Thyroid gland (tissue), 4 donors: ENCODE results near the gene ATP2A3. TPM values are rescaled to one million over a fixed set of nuclear protein-coding genes. Genes with fewer than 3 reads are reported as not detected.

Source experiments
- DNase-seq, 2 donors: peaks; one replicate each; pipeline ENCODE4 v3.0.0-alpha.2; 2019
- H3K27ac ChIP-seq, 3 donors: fragments of 200-600 bp; sonication (generic); 1 replicate in 2 of 3; 2 replicates in 1 of 3; pipeline ENCODE4 v1.5.1; 2016 to 2019; ENCODE audit warnings: mild to moderate bottlenecking in 1 of 3, moderate library complexity in 1 of 3
- H3K27me3 ChIP-seq: fragments of 200-600 bp; sonication (generic); one replicate; pipeline ENCODE4 v1.5.1; 2019
- H3K36me3 ChIP-seq, 2 donors: fragments of 200-600 bp; sonication (generic); one replicate each; pipeline ENCODE4 v1.5.1; 2016 to 2019
- H3K4me1 ChIP-seq, 2 donors: fragments of 200-600 bp; sonication (generic); one replicate each; pipeline ENCODE4 v1.5.1; 2017 to 2019
- H3K4me3 ChIP-seq, 3 donors: fragments of 200-600 bp; sonication (generic); replicated peaks in 1 of 3; 1 replicate in 2 of 3; 2 replicates in 1 of 3; pipeline ENCODE4 v1.5.1; 2016; ENCODE audit warnings: mild to moderate bottlenecking in 1 of 3
- H3K9me3 ChIP-seq: fragments of 200-600 bp; sonication (generic); one replicate; pipeline ENCODE4 v1.5.1; 2017
- POLR2A ChIP-seq, 2 donors: fragments of 450-650 bp; IDR thresholded peaks; one replicate each; pipeline ENCODE4 v1.6.1; 2017; ENCODE audit warnings: antibody characterized with exemption in 2 of 2, mild to moderate bottlenecking in 2 of 2, moderate library complexity in 1 of 2
- WGBS, 2 donors: methylation state at CpG; one replicate each; pipeline ENCODE4 v1.1.5; 2017; 5-methylcytosine and 5-hydroxymethylcytosine counted together
- intact Hi-C: fragments of 100-400 bp; cut with DNase I; formaldehyde crosslinking; loops from one replicate; pipeline ENCODE4 v1.15.1; 2023
- total RNA-seq, 4 donors: library from RNA; depleted of rRNA; stranded (reverse); fragments of >200 nt; gene quantifications; one replicate each; pipeline ENCODE4 v1.2.3, GENCODE V29; 2016
- TF ChIP-seq, protein P1 (sequence below), 6 experiments: fragments of 200-600 bp in 3 of 6; fragments of 450-650 bp in 3 of 6; sonication (generic) in 3 of 6; IDR thresholded peaks; one replicate each; pipeline ENCODE4 v1.5.1; 2016 to 2019; ENCODE audit warnings: antibody characterized with exemption in 6 of 6, mild to moderate bottlenecking in 2 of 6, inconsistent platforms in 1 of 6, moderate library complexity in 1 of 6

ATP2A3 gene
- total RNA-seq, 4 donors from 2014 or later: 6.9 to 18.6 (median 9.1) TPM

DNA sequence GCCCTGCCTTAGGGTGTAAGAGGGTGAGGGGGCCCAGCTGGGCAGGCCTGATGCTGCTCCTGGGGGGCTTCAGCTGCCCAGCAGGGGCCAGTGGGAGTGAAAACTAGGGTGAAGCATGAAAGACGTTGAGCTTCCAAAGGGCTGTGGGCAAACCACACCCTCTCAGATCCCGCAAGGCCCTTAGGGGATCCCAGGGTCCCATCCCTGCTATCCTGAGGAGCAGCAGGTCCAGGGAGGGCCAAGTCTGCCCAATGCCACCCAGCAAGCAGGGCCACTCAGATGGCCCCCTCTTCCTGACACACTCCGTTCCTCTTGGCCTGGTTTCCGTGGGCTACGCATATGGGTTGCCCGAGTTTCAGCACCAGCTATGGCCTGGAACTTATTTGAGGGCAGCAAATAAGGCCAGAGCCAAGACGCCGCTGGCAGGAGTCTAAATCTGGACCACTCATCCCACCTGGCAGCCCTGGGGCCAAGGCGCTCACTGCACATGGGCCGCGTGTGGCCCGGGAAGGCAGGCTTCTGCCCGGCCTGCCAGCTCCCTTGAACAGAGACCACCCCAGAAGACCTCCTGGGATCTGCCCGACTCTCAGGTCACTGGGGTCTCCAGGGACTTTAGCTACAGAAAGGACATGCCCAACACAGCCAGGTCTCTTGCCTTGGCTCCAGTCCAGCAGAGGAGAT, 4.2 kb downstream of the ATP2A3 start:
- Histone ChIP-seq H3K9me3 (no peaks in the 10 kb centered on the region), H3K27ac (no peak overlapping the region), H3K36me3 (no peaks in the 10 kb centered on the region), H3K27me3 (peaks cover 3% of the 10 kb centered on the region), H3K4me3 (no peak overlapping the region), H3K4me1 (peaks cover 0 to 24% of the 10 kb centered on the region in 2 donors)
- no peak for DNase-seq
- TF ChIP-seq, protein P1, sequence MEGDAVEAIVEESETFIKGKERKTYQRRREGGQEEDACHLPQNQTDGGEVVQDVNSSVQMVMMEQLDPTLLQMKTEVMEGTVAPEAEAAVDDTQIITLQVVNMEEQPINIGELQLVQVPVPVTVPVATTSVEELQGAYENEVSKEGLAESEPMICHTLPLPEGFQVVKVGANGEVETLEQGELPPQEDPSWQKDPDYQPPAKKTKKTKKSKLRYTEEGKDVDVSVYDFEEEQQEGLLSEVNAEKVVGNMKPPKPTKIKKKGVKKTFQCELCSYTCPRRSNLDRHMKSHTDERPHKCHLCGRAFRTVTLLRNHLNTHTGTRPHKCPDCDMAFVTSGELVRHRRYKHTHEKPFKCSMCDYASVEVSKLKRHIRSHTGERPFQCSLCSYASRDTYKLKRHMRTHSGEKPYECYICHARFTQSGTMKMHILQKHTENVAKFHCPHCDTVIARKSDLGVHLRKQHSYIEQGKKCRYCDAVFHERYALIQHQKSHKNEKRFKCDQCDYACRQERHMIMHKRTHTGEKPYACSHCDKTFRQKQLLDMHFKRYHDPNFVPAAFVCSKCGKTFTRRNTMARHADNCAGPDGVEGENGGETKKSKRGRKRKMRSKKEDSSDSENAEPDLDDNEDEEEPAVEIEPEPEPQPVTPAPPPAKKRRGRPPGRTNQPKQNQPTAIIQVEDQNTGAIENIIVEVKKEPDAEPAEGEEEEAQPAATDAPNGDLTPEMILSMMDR (IDR thresholded peaks at IDR 0.05): no peak
- no peak for TF ChIP-seq POLR2A (IDR thresholded peaks at IDR 0.05)
- intact Hi-C loops: no loop called here
- WGBS, 2 donors: 93 to 99% methylated on average over 4 to 11 of the region's 14 CpGs

DNA sequence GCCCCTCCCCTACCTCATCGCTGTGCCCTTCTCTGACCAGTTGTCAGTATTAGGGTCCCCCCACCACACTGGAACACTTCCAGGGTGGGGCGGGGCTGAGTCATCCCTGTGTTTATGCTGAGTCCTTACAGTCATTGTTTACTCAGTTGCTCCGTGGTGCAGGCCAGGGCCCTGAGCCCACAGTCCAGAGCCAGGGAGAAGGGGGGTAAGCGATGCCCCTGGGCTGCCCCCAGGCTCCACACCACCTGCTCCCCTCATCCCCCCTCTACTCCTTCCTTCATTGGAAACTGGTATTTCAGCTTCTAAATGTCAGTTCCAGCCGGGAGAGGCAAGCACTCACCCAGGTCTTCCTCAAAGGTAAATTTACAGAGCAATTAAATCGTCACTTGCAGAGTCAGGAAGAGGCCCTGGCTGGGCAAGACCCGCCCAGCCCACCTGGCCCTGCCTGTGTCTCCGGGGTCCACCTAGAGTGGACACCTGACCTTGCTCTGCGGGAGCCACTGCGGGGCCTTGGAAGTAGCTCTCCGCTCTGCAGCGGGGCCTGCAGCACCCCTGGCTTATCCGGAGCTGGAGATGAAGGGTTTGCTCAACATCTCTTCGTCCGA, 4.8 kb downstream of the ATP2A3 start:
- no peak for DNase-seq
- no peak overlapping the region for H3K4me3 ChIP-seq
- intact Hi-C loops: no loop called here
- H3K27ac ChIP-seq: no peak overlapping the region
- no peaks in the 10 kb centered on the region for H3K9me3 ChIP-seq
- H3K36me3 ChIP-seq: no peaks in the 10 kb centered on the region
- peaks cover 0 to 17% of the 10 kb centered on the region in 2 donors for H3K4me1 ChIP-seq
- WGBS, 2 donors: 67 to 82% methylated on average over 12 of the region's 15 CpGs
- peaks cover 3% of the 10 kb centered on the region for H3K27me3 ChIP-seq
- TF ChIP-seq POLR2A (IDR thresholded peaks at IDR 0.05): no peak
- TF ChIP-seq, protein P1 (IDR thresholded peaks at IDR 0.05): no peak

DNA sequence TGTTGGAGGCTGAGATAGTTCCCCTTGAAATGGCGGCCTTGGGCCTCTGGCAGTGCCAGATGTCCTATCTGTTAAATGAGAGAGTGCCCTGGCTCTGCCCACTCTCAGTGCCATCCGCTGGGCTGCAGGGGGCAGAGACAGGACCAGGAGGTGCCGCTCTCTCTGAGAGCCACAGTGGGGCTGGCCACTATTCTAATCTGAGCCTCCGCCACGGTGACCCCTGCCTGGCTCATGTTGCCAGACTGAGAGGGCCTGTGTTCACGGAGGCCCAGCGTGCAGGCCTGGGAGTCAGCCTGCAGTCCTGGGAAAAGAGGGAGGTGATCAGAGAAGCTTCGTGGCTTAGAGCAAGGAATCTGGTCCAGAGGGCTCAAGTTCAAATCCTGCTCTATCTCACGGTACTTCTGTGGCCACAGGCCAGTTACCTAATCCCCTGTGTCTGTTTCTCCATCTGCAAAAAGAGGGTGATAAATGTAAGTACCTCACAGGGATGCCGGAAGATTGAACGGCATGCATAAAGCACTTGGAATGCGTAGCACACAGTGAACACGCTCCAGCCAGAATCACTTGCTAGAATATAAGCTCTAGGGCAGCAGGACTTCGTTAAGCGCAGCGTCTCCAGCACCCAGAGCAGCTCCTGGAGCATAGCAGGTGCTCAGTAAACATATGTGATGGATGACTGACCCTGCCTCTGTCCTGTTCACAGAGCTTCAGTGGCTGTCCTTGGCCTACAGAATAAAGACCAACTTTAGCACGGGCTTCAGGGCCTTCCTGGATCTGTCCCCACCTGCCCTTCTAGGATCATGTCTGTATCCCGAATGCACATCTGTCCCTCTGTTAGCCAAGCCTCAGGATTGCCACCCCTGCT, 6.3 kb downstream of the ATP2A3 start:
- intact Hi-C loops: no loop called here
- Histone ChIP-seq H3K27me3 (no peaks in the 10 kb centered on the region), H3K36me3 (no peaks in the 10 kb centered on the region), H3K4me3 (no peak overlapping the region), H3K27ac (no peak overlapping the region), H3K4me1 (peaks cover 0 to 14% of the 10 kb centered on the region in 2 donors), H3K9me3 (no peaks in the 10 kb centered on the region)
- TF ChIP-seq, protein P1 (IDR thresholded peaks at IDR 0.05): no peak
- TF ChIP-seq POLR2A (IDR thresholded peaks at IDR 0.05): no peak
- 76 to 89% methylated on average over 14 to 15 of the region's 18 CpGs for WGBS, 2 donors
- no peak for DNase-seq

DNA sequence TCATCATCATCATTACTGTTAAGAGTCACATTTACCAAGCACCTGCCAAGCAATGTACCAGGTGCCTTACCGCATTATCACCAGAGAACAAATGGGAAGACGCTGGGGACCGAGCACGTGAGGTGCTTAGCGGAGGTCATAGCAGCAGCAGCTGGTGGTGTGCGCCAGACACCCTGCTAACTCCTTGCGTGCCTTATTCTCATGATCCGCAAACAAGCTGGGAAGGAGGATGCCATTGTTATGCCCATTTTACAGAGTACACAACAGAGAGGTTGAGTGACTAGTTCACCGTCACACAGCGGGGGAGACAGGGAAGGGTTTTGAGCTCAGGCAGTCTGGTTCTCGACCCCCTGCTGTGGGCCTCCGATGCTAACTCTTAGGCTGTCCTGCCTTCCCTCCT, 7.3 kb downstream of the ATP2A3 start:
- Histone ChIP-seq H3K27me3 (no peaks in the 10 kb centered on the region), H3K36me3 (no peaks in the 10 kb centered on the region), H3K27ac (no peak overlapping the region), H3K4me1 (peaks cover 0 to 14% of the 10 kb centered on the region in 2 donors), H3K4me3 (no peak overlapping the region), H3K9me3 (no peaks in the 10 kb centered on the region)
- intact Hi-C loops: no loop called here
- no peak for DNase-seq
- no peak for TF ChIP-seq POLR2A (IDR thresholded peaks at IDR 0.05)
- TF ChIP-seq, protein P1 (IDR thresholded peaks at IDR 0.05): no peak
- 91% methylated on average over 9 to 12 of the region's 12 CpGs for WGBS, 2 donors
